GM23338 (cell line): ENCODE results near the gene KCTD1. TPM values are rescaled to one million over a fixed set of nuclear protein-coding genes. Genes with fewer than 3 reads are reported as not detected.

Experiments
- ATAC-seq: fragments of 200-7000 bp; cut with Tn5 transposase; 3 replicates; pipeline ENCODE4 v1.9.1; 2020
- DNase-seq: peaks from one replicate; pipeline ENCODE4 v3.0.0-alpha.2; 2015; ENCODE audit warnings: low spot score
- H2AFZ ChIP-seq: fragments of 200-600 bp; sonication (generic); 2 replicates; pipeline ENCODE4 v1.8.0; 2016; ENCODE audit warnings: antibody characterized with exemption, mild to moderate bottlenecking, moderate library complexity
- H3F3A ChIP-seq: fragments of 200-600 bp; sonication (generic); replicated peaks from 2 replicates; pipeline ENCODE4 v1.8.0; 2017; ENCODE audit warnings: antibody characterized with exemption, mixed run types, low read depth
- H3K27ac ChIP-seq: fragments of 200-600 bp; sonication (generic); 2 replicates; pipeline ENCODE4 v1.6.1; 2016; ENCODE audit warnings: low read depth
- H3K27me3 ChIP-seq: fragments of 200-600 bp; sonication (generic); 2 replicates; pipeline ENCODE4 v1.8.0; 2016; ENCODE audit warnings: mild to moderate bottlenecking, mixed run types, moderate library complexity; ENCODE audit not compliant: insufficient read depth
- H3K36me3 ChIP-seq: fragments of 200-600 bp; sonication (generic); 2 replicates; pipeline ENCODE4 v1.8.0; 2016; ENCODE audit warnings: mild to moderate bottlenecking; ENCODE audit not compliant: insufficient read depth
- H3K4me1 ChIP-seq: fragments of 200-600 bp; sonication (generic); 2 replicates; pipeline ENCODE4 v1.8.0; 2016; ENCODE audit warnings: mild to moderate bottlenecking, moderate library complexity; ENCODE audit not compliant: insufficient read depth
- H3K4me2 ChIP-seq: fragments of 200-600 bp; sonication (generic); 2 replicates; pipeline ENCODE4 v1.7.1; 2017; ENCODE audit warnings: mixed run types
- H3K4me3 ChIP-seq: fragments of 200-600 bp; sonication (generic); 2 replicates; pipeline ENCODE4 v1.6.1; 2016; ENCODE audit warnings: mixed run types
- H3K79me2 ChIP-seq: fragments of 200-600 bp; sonication (generic); replicated peaks from 2 replicates; pipeline ENCODE4 v1.8.0; 2017; ENCODE audit warnings: mild to moderate bottlenecking; ENCODE audit not compliant: insufficient read depth
- H3K9me2 ChIP-seq: fragments of 200-600 bp; sonication (generic); 2 replicates; pipeline ENCODE4 v1.8.0; 2017; ENCODE audit not compliant: insufficient read depth
- H4K20me1 ChIP-seq: fragments of 200-600 bp; sonication (generic); replicated peaks from 2 replicates; pipeline ENCODE4 v1.8.0; 2017; ENCODE audit warnings: mild to moderate bottlenecking; ENCODE audit not compliant: insufficient read depth
- H3K27ac Mint-ChIP-seq: 2 replicates; pipeline ENCODE4 v1.8.0; 2020; ENCODE audit warnings: inconsistent platforms, mild to moderate bottlenecking, moderate library complexity, mixed read lengths
- H3K27me3 Mint-ChIP-seq: 3 replicates; pipeline ENCODE4 v1.8.0; 2022; ENCODE audit warnings: low read depth, mild to moderate bottlenecking, moderate library complexity, mixed read lengths, inconsistent platforms; ENCODE audit not compliant: insufficient read depth, poor library complexity
- H3K36me3 Mint-ChIP-seq: 3 replicates; pipeline ENCODE4 v1.8.0; 2021; ENCODE audit warnings: low read depth, mild to moderate bottlenecking, inconsistent platforms, moderate library complexity, mixed read lengths
- H3K4me1 Mint-ChIP-seq: 3 replicates; pipeline ENCODE4 v1.8.0; 2020; ENCODE audit warnings: mild to moderate bottlenecking, inconsistent platforms, mixed read lengths
- H3K4me3 Mint-ChIP-seq: 3 replicates; pipeline ENCODE4 v1.8.0; 2021; ENCODE audit warnings: moderate library complexity, mild to moderate bottlenecking, inconsistent platforms, mixed read lengths
- H3K9me3 Mint-ChIP-seq: 3 replicates; pipeline ENCODE4 v1.8.0; 2020; ENCODE audit warnings: moderate library complexity, mild to moderate bottlenecking, inconsistent platforms, mixed read lengths
- CREB1 ChIP-seq: fragments of 250-450 bp; sonication (Bioruptor Pico); IDR thresholded peaks from 2 replicates; pipeline ENCODE4 v1.5.0; 2020; ENCODE audit warnings: low read depth, mild to moderate bottlenecking, moderate library complexity
- ETS1 ChIP-seq: IDR thresholded peaks from 2 replicates; pipeline ENCODE4 v1.6.1; 2016; ENCODE audit warnings: antibody characterized with exemption
- EZH2 ChIP-seq: fragments of 200-600 bp; sonication (generic); IDR thresholded peaks from one replicate; pipeline ENCODE4 v1.8.0; 2017; ENCODE audit warnings: antibody characterized with exemption, mild to moderate bottlenecking, low read depth; ENCODE audit not compliant: unreplicated experiment
- EZH2phosphoT487 ChIP-seq: fragments of 200-600 bp; sonication (generic); IDR thresholded peaks from one replicate; pipeline ENCODE4 v1.8.1; 2018; ENCODE audit warnings: antibody characterized with exemption; ENCODE audit not compliant: unreplicated experiment
- NANOG ChIP-seq: IDR thresholded peaks from 2 replicates; pipeline ENCODE4 v1.6.1; 2016; ENCODE audit warnings: antibody characterized with exemption, borderline replicate concordance
- POLR2AphosphoS5 ChIP-seq: IDR thresholded peaks from 2 replicates; pipeline ENCODE4 v1.6.1; 2016; ENCODE audit warnings: antibody characterized with exemption, low read depth
- REST ChIP-seq: IDR thresholded peaks from one replicate; pipeline ENCODE4 v1.6.1; 2018; ENCODE audit warnings: antibody characterized with exemption; ENCODE audit not compliant: unreplicated experiment
- STAT1 ChIP-seq: IDR thresholded peaks from one replicate; pipeline ENCODE4 v1.6.1; 2016; ENCODE audit warnings: antibody characterized with exemption; ENCODE audit not compliant: unreplicated experiment
- ZNF114 ChIP-seq: fragments of 250-450 bp; sonication (Bioruptor Pico); IDR thresholded peaks from 2 replicates; pipeline ENCODE4 v1.5.0; 2020; ENCODE audit warnings: mild to moderate bottlenecking, moderate library complexity
- ZNF331 ChIP-seq: fragments of 250-450 bp; sonication (Bioruptor Pico); IDR thresholded peaks from 2 replicates; pipeline ENCODE4 v1.5.0; 2020; ENCODE audit warnings: low read depth, mild to moderate bottlenecking, moderate library complexity
- ZNF462 ChIP-seq: fragments of 250-450 bp; sonication (Bioruptor Pico); IDR thresholded peaks from 2 replicates; pipeline ENCODE4 v1.5.0; 2020; ENCODE audit warnings: mild to moderate bottlenecking, moderate library complexity
- polyA plus RNA-seq: library from polyadenylated mRNA; unstranded; fragments of >200 nt; fragmentation: Nextera tagmentation; extraction: Ambion mirVana; gene quantifications from 2 replicates; pipeline ENCODE4 v1.2.1, GENCODE V29; 2016
- total RNA-seq: library from RNA; depleted of rRNA; stranded (reverse); fragments of >200 nt; shearing (Covaris generic); gene quantifications from 2 replicates; pipeline ENCODE4 v1.2.3, GENCODE V29; 2014
- TF ChIP-seq, protein P1 (sequence below), 2 experiments: fragments of 200-600 bp in 1 of 2; sonication (generic) in 1 of 2; conservative IDR thresholded peaks; 2 replicates each; pipeline versions ENCODE4 v1.5.1 to v1.6.1; 2016 to 2017; ENCODE audit warnings: antibody characterized with exemption in 2 of 2, low read depth in 2 of 2, mild to moderate bottlenecking in 2 of 2, moderate library complexity in 1 of 2

The KCTD1 gene
- total and polyA plus RNA-seq, 2 experiments from 2014 or later = 7.1 to 20.5 TPM

DNA sequence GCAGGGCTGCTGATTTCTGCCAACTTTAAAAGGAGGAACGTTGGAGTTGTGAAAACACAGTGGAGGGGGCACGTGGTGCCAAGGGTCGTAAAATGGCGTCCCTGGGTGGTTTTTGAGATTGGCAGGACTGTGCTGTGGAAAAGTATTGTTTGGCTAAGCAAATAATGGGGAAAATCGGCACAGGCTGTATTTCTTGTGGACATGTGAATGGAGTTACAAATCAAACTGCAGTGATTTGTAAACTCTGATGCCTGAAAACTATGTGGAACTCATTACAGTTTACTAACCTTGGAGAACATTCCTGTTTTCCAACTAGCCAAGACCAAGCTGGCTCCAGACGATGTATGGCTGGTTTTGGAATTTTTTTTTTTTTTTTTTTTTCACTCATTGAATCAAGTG lies 68.7 kb downstream of the KCTD1 start (continued):
- TF ChIP-seq, protein P1, sequence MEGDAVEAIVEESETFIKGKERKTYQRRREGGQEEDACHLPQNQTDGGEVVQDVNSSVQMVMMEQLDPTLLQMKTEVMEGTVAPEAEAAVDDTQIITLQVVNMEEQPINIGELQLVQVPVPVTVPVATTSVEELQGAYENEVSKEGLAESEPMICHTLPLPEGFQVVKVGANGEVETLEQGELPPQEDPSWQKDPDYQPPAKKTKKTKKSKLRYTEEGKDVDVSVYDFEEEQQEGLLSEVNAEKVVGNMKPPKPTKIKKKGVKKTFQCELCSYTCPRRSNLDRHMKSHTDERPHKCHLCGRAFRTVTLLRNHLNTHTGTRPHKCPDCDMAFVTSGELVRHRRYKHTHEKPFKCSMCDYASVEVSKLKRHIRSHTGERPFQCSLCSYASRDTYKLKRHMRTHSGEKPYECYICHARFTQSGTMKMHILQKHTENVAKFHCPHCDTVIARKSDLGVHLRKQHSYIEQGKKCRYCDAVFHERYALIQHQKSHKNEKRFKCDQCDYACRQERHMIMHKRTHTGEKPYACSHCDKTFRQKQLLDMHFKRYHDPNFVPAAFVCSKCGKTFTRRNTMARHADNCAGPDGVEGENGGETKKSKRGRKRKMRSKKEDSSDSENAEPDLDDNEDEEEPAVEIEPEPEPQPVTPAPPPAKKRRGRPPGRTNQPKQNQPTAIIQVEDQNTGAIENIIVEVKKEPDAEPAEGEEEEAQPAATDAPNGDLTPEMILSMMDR (conservative IDR thresholded peaks at IDR 0.05; ENCODE audit: low read depth in 2 of 2) = no peak
- TF ChIP-seq NANOG (no peak), CREB1 (CRISPR knock-in tag) (no peak), EZH2phosphoT487 (no peak), REST (no peak), ZNF331 (CRISPR knock-in tag) (no peak), EZH2 (no peak), ETS1 (no peak), STAT1 (no peak), ZNF114 (CRISPR knock-in tag) (no peak), POLR2AphosphoS5 (no peak)

- Histone ChIP-seq H3K4me1 (peaks cover 47% of the 10 kb centered on the region), H3K4me2 (peak overlapping the region; percentile 74), H3F3A (peaks cover 11% of the 10 kb centered on the region), H3K4me3 (peak overlapping the region; percentile 44), H3K79me2 (no peaks in the 10 kb centered on the region), H3K27ac (peak overlapping the region; percentile 81), H2AFZ (peak overlapping the region; percentile 87), H3K27me3 (no peaks in the 10 kb centered on the region), H3K9me2 (no peaks in the 10 kb centered on the region; the same call in 1 of the 2 replicates), H4K20me1 (no peaks in the 10 kb centered on the region), H3K36me3 (no peaks in the 10 kb centered on the region)
- peak; percentile 56 for DNase-seq
- Mint-ChIP-seq H3K27ac (peak overlapping the region; percentile 86), H3K4me1 (peaks cover 57% of the 10 kb centered on the region), H3K4me3 (peak overlapping the region; percentile 53), H3K27me3 (peaks cover 2% of the 10 kb centered on the region), H3K36me3 (no peaks in the 10 kb centered on the region), H3K9me3 (no peaks in the 10 kb centered on the region)
- peak; percentile 42 for ATAC-seq
- TF ChIP-seq ZNF462 = no peak
Observed at GRCh38 chr18:26479065-26479680, 69.2 kb downstream of the KCTD1 start.
